DND-41 (cell line): ENCODE data around the gene UST.

Experiments used
- EZH2 ChIP-seq: IDR thresholded peaks from 3 replicates; pipeline ENCODE4 v1.6.1; 2012; ENCODE audit warnings: borderline replicate concordance, low read depth, mild to moderate bottlenecking, moderate library complexity, low read length, inconsistent platforms; ENCODE audit not compliant: severe bottlenecking
- TF ChIP-seq, protein P1 (sequence below): IDR thresholded peaks from 2 replicates; pipeline ENCODE4 v1.5.1; 2012; ENCODE audit warnings: borderline replicate concordance, low read length, moderate library complexity, mild to moderate bottlenecking; ENCODE audit not compliant: poor library complexity, severe bottlenecking; ENCODE audit errors: extremely low read depth

- TF ChIP-seq, protein P1, sequence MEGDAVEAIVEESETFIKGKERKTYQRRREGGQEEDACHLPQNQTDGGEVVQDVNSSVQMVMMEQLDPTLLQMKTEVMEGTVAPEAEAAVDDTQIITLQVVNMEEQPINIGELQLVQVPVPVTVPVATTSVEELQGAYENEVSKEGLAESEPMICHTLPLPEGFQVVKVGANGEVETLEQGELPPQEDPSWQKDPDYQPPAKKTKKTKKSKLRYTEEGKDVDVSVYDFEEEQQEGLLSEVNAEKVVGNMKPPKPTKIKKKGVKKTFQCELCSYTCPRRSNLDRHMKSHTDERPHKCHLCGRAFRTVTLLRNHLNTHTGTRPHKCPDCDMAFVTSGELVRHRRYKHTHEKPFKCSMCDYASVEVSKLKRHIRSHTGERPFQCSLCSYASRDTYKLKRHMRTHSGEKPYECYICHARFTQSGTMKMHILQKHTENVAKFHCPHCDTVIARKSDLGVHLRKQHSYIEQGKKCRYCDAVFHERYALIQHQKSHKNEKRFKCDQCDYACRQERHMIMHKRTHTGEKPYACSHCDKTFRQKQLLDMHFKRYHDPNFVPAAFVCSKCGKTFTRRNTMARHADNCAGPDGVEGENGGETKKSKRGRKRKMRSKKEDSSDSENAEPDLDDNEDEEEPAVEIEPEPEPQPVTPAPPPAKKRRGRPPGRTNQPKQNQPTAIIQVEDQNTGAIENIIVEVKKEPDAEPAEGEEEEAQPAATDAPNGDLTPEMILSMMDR: no peak
- TF ChIP-seq EZH2: no peak
Observed at GRCh38 chr6:148954934-148955333, 208.1 kb downstream of the UST start.
